Caco-2 (cell line): Measurements from ENCODE around the gene GOLGA6C. TPM values are rescaled to one million over a fixed set of nuclear protein-coding genes. Genes with fewer than 3 reads are reported as not detected.
A peak's percentile ranks its signal among the peaks of the same experiment; 100 is the strongest.

ENCODE experiments used
- BruUV-seq: library from RNA; stranded (reverse); fragments of 400-500 nt; replicated peaks from 2 replicates; lab custom pipeline; 2021; lab: Mats Ljungman, UMichigan
- CTCF ChIA-PET: fragments of 300-600 bp; sonication (Branson Sonifier 250); formaldehyde crosslinking; loops from one replicate; lab custom pipeline; 2022; ENCODE audit warnings: antibody characterized with exemption; lab: Charles Lee
- POLR2A ChIA-PET: fragments of 300-600 bp; sonication (Branson Sonifier 250); formaldehyde crosslinking; loops from one replicate; lab custom pipeline; 2022; ENCODE audit warnings: antibody characterized with exemption; lab: Charles Lee
- DNase-seq, 2 experiments: peaks; one replicate each; pipeline versions ENCODE4 v3.0.0 to v3.0.0-alpha.2; 2020 to 2022
- H3K27me3 ChIP-seq: replicated peaks from 2 replicates; pipeline ENCODE4 v1.6.0; 2011; ENCODE audit warnings: low read length; ENCODE audit not compliant: control insufficient read depth, insufficient read depth
- H3K36me3 ChIP-seq: 2 replicates; pipeline ENCODE4 v1.5.1; 2011; ENCODE audit warnings: low read length; ENCODE audit not compliant: control insufficient read depth, insufficient read depth
- H3K4me1 ChIP-seq: fragments of 250-450 bp; sonication (Bioruptor Pico); 2 replicates; pipeline ENCODE4 v1.5.1; 2020; ENCODE audit warnings: mild to moderate bottlenecking
- H3K4me3 ChIP-seq: 2 replicates; pipeline ENCODE4 v1.5.1; 2011; ENCODE audit warnings: low read depth, mild to moderate bottlenecking, control low read depth, low read length
- H3K9me3 ChIP-seq: fragments of 250-450 bp; sonication (Bioruptor Pico); 2 replicates; pipeline ENCODE4 v1.5.1; 2020; ENCODE audit warnings: mild to moderate bottlenecking, moderate library complexity
- H3K27ac Mint-ChIP-seq: one replicate; pipeline ENCODE4 v1.8.0; 2022; ENCODE audit warnings: mixed read lengths; ENCODE audit not compliant: unreplicated experiment
- H3K27me3 Mint-ChIP-seq: one replicate; pipeline ENCODE4 v1.8.0; 2022; ENCODE audit warnings: mixed read lengths; ENCODE audit not compliant: insufficient read depth, unreplicated experiment
- H3K36me3 Mint-ChIP-seq: one replicate; pipeline ENCODE4 v1.8.0; 2022; ENCODE audit warnings: mild to moderate bottlenecking, mixed read lengths; ENCODE audit not compliant: insufficient read depth, unreplicated experiment
- H3K4me1 Mint-ChIP-seq: one replicate; pipeline ENCODE4 v1.8.0; 2022; ENCODE audit warnings: low read depth, mixed read lengths; ENCODE audit not compliant: unreplicated experiment
- H3K4me3 Mint-ChIP-seq: one replicate; pipeline ENCODE4 v1.8.0; 2022; ENCODE audit warnings: mild to moderate bottlenecking, moderate library complexity, mixed read lengths; ENCODE audit not compliant: unreplicated experiment
- H3K9me3 Mint-ChIP-seq: one replicate; pipeline ENCODE4 v1.8.0; 2022; ENCODE audit warnings: mixed read lengths; ENCODE audit not compliant: unreplicated experiment
- CTCF ChIP-seq, 2 experiments: fragments of 200-600 bp in 1 of 2; IDR thresholded peaks; 1 replicate in 1 of 2; 2 replicates in 1 of 2; pipeline versions ENCODE4 v1.5.1 to v1.8.0; 2011 to 2022; ENCODE audit warnings: antibody characterized with exemption in 1 of 2, control low read depth in 1 of 2, inconsistent platforms in 1 of 2, low read depth in 1 of 2, low read length in 1 of 2, mild to moderate bottlenecking in 1 of 2, moderate library complexity in 1 of 2; ENCODE audit not compliant: insufficient read depth in 1 of 2, severe bottlenecking in 1 of 2, unreplicated experiment in 1 of 2
- intact Hi-C: fragments of 100-400 bp; cut with micrococcal nuclease; formaldehyde crosslinking; loops from one replicate; pipeline ENCODE4 v1.10.0; 2022; ENCODE audit not compliant: unreplicated experiment
- total RNA-seq: library from RNA; stranded (reverse); gene quantifications from 2 replicates; pipeline ENCODE4 v1.2.3, GENCODE V29; 2022

The GOLGA6C gene
- total RNA-seq, 1 experiment from 2014 or later: not detected

GRCh38 chr15:75210811-75211230 lies 47.3 kb upstream of the GOLGA6C start:
- no peak for DNase-seq
- no peaks in the 10 kb centered on the region for H3K4me1 ChIP-seq
- H3K4me3 ChIP-seq: no peak overlapping the region
- H3K36me3 ChIP-seq: peaks cover 3% of the 10 kb centered on the region
- Mint-ChIP-seq H3K27ac (no peak overlapping the region), H3K36me3 (peaks cover 84% of the 10 kb centered on the region), H3K9me3 (no peaks in the 10 kb centered on the region), H3K4me3 (no peak overlapping the region), H3K4me1 (no peaks in the 10 kb centered on the region), H3K27me3 (no peaks in the 10 kb centered on the region)
- CTCF ChIA-PET: no interaction called here
- intact Hi-C loops: no loop called here
- BruUV-seq: no TSS peak
- no peaks in the 10 kb centered on the region for H3K9me3 ChIP-seq
- POLR2A ChIA-PET: no interaction called here
- no peaks in the 10 kb centered on the region for H3K27me3 ChIP-seq
- TF ChIP-seq CTCF (IDR thresholded peaks at IDR 0.05; ENCODE audit: insufficient read depth in 1 of 2, low read depth in 1 of 2, low read length in 1 of 2, severe bottlenecking in 1 of 2, unreplicated experiment in 1 of 2): no peak

GRCh38 chr15:75211436-75212199 lies 46.5 kb upstream of the GOLGA6C start:
- Mint-ChIP-seq H3K4me1 (no peaks in the 10 kb centered on the region), H3K9me3 (no peaks in the 10 kb centered on the region), H3K27me3 (no peaks in the 10 kb centered on the region), H3K4me3 (no peak overlapping the region), H3K36me3 (peaks cover 92% of the 10 kb centered on the region), H3K27ac (no peak overlapping the region)
- no peak for TF ChIP-seq CTCF (IDR thresholded peaks at IDR 0.05; ENCODE audit: insufficient read depth in 1 of 2, low read depth in 1 of 2, low read length in 1 of 2, severe bottlenecking in 1 of 2, unreplicated experiment in 1 of 2)
- Histone ChIP-seq H3K4me3 (no peak overlapping the region), H3K36me3 (peaks cover 3% of the 10 kb centered on the region), H3K27me3 (no peaks in the 10 kb centered on the region), H3K4me1 (no peaks in the 10 kb centered on the region), H3K9me3 (no peaks in the 10 kb centered on the region)
- intact Hi-C loops: no loop called here
- ChIA-PET POLR2A (no interaction called here), CTCF (no interaction called here)
- BruUV-seq: no TSS peak
- DNase-seq: no peak

GRCh38 chr15:75212200-75212858 lies 45.8 kb upstream of the GOLGA6C start:
- Mint-ChIP-seq H3K36me3 (peaks cover 94% of the 10 kb centered on the region), H3K4me3 (no peak overlapping the region), H3K27me3 (no peaks in the 10 kb centered on the region), H3K4me1 (no peaks in the 10 kb centered on the region), H3K9me3 (no peaks in the 10 kb centered on the region), H3K27ac (peak overlapping the region; percentile 64)
- no peak for TF ChIP-seq CTCF (IDR thresholded peaks at IDR 0.05; ENCODE audit: insufficient read depth in 1 of 2, low read depth in 1 of 2, low read length in 1 of 2, severe bottlenecking in 1 of 2, unreplicated experiment in 1 of 2)
- POLR2A ChIA-PET: no interaction called here
- Histone ChIP-seq H3K4me1 (no peaks in the 10 kb centered on the region), H3K27me3 (no peaks in the 10 kb centered on the region), H3K36me3 (peaks cover 3% of the 10 kb centered on the region), H3K4me3 (no peak overlapping the region), H3K9me3 (no peaks in the 10 kb centered on the region)
- no TSS peak for BruUV-seq
- CTCF ChIA-PET: no interaction called here
- no peak for DNase-seq
- intact Hi-C loops: no loop called here
